Measurements from ENCODE around the gene NEO1. TPM values are rescaled to one million over a fixed set of nuclear protein-coding genes. Genes with fewer than 3 reads are reported as not detected.

NEO1 gene
- total and polyA plus RNA-seq, 2 experiments from 2014 or later = 39.1 to 64.0 TPM

- no peaks in the 10 kb centered on the region for H3K9me2 ChIP-seq (replicated peaks; ENCODE audit: insufficient read depth)
- H3K27ac ChIP-seq = peak overlapping the region; percentile 45
- no peaks in the 10 kb centered on the region for H3K27me3 ChIP-seq
- H3K9me3 ChIP-seq (ENCODE audit: low read depth) = no peaks in the 10 kb centered on the region
- TF ChIP-seq EZH2 (IDR thresholded peaks at IDR 0.05; ENCODE audit: borderline replicate concordance) = no peak
- no peak for TF ChIP-seq EZH2phosphoT487 (IDR thresholded peaks at IDR 0.05; ENCODE audit: low read depth, severe bottlenecking, unreplicated experiment)
- no peak for TF ChIP-seq CTCF (IDR thresholded peaks at IDR 0.05; ENCODE audit: poor library complexity)
- no peaks in the 10 kb centered on the region for H4K20me1 ChIP-seq (ENCODE audit: insufficient read depth, poor library complexity, severe bottlenecking)
- H3K36me3 ChIP-seq (replicated peaks; ENCODE audit: insufficient read depth, low read depth) = no peaks in the 10 kb centered on the region
- 94% methylated on average over 2 of the region's 2 CpGs for WGBS (ENCODE audit: low lambda C conversion rate, missing lambda C conversion rate)
- no peak overlapping the region for H2AFZ ChIP-seq
- H3K4me1 ChIP-seq (ENCODE audit: insufficient read depth) = no peaks in the 10 kb centered on the region
- no peaks in the 10 kb centered on the region for H3K79me2 ChIP-seq
- no peak overlapping the region for H3K4me2 ChIP-seq
- no peak for DNase-seq (ENCODE audit: low spot score)
- H3K4me3 ChIP-seq = no peak overlapping the region
These were observed 46.8 kb upstream of the NEO1 start for GRCh38 chr15:73005446-73005845.

DNA sequence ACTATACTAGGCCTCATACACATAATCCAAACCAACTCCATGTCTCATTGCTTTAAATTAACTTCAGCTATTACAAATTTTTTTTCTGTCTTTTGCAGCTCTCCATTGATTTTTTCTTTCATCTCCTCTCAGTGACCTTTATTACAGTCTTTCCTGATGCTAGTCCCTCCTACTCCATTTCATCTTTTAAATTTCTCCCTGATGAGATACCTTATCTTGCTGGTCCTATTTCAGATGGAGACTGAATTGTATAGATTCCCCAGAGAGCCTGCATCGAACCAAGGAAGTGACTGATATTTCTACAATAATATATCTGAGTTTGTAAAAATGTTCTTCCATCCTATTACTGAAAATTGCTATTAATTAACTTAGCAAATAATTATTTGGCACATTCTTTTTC lies 45.7 kb upstream of the NEO1 start:
- Histone ChIP-seq H3K36me3 (replicated peaks; ENCODE audit: insufficient read depth, low read depth) (no peaks in the 10 kb centered on the region), H3K9me3 (ENCODE audit: low read depth) (no peaks in the 10 kb centered on the region), H2AFZ (no peak overlapping the region), H3K9me2 (replicated peaks; ENCODE audit: insufficient read depth) (no peaks in the 10 kb centered on the region), H4K20me1 (ENCODE audit: insufficient read depth, poor library complexity, severe bottlenecking) (no peaks in the 10 kb centered on the region), H3K4me2 (no peak overlapping the region), H3K79me2 (no peaks in the 10 kb centered on the region), H3K27ac (no peak overlapping the region), H3K4me3 (no peak overlapping the region), H3K27me3 (no peaks in the 10 kb centered on the region), H3K4me1 (ENCODE audit: insufficient read depth) (no peaks in the 10 kb centered on the region)
- DNase-seq (ENCODE audit: low spot score) = no peak
- 67% methylated on average over 1 of the region's 1 CpG for WGBS (ENCODE audit: low lambda C conversion rate, missing lambda C conversion rate)
- no peak for TF ChIP-seq EZH2 (IDR thresholded peaks at IDR 0.05; ENCODE audit: borderline replicate concordance)
- TF ChIP-seq EZH2phosphoT487 (IDR thresholded peaks at IDR 0.05; ENCODE audit: low read depth, severe bottlenecking, unreplicated experiment) = no peak
- no peak for TF ChIP-seq CTCF (IDR thresholded peaks at IDR 0.05; ENCODE audit: poor library complexity)

DNA sequence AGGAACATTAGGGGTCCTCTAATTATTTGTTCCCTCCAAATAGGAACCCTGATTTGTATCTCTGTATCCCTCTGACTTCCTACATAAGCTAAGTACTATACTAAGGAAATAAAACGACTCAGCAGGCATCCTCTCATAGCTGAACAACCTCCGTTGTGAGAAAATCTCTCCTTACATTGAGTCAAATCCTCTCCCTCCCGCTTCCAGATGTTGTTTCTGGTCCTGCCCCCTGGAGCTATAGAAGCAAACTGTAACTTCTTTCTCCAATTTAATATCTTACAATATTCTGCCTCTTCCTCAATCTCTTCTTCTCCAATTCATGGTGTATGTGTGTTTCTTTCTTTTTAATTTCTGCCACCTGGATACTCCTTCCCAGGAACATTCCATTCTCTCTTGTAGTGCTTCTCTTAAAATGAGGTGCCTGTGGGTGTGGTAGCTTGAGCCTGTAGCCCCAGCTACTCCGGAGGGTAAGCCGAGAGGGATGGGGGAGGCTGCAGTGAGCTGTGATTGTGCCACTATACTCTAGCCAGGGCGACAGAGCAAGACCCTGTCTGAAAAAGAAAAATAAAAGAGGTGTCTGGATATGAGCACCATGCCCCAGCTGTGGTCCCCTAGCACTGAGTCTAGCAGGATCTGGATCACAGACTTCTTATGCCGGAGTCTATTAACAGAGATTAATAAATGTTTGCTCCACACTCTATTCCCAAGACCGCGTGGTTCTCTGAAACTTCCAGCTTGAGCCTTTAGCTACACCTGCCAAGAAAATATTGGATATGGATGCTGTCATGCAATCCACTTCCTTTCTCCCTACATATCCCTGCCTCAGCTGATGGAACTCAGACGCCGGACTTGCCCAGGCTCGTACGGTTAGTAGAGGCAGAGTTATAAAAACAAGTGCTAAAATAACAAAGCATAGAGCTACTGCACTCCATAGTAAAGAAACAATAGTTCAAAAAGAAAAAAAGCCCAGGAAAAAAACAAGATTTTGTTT lies 42.9 kb upstream of the NEO1 start:
- H3K4me2 ChIP-seq = no peak overlapping the region
- TF ChIP-seq CTCF (IDR thresholded peaks at IDR 0.05; ENCODE audit: poor library complexity) (no peak), EZH2 (IDR thresholded peaks at IDR 0.05; ENCODE audit: borderline replicate concordance) (no peak), EZH2phosphoT487 (IDR thresholded peaks at IDR 0.05; ENCODE audit: low read depth, severe bottlenecking, unreplicated experiment) (no peak)
- no peak overlapping the region for H3K27ac ChIP-seq
- no peak overlapping the region for H2AFZ ChIP-seq
- H3K4me3 ChIP-seq = no peak overlapping the region
- H4K20me1 ChIP-seq (ENCODE audit: insufficient read depth, poor library complexity, severe bottlenecking) = no peaks in the 10 kb centered on the region
- H3K9me3 ChIP-seq (ENCODE audit: low read depth) = no peaks in the 10 kb centered on the region
- no peaks in the 10 kb centered on the region for H3K9me2 ChIP-seq (replicated peaks; ENCODE audit: insufficient read depth)
- no peaks in the 10 kb centered on the region for H3K4me1 ChIP-seq (ENCODE audit: insufficient read depth)
- no peaks in the 10 kb centered on the region for H3K27me3 ChIP-seq
- no peaks in the 10 kb centered on the region for H3K36me3 ChIP-seq (replicated peaks; ENCODE audit: insufficient read depth, low read depth)
- no peak for DNase-seq (ENCODE audit: low spot score)
- WGBS (ENCODE audit: low lambda C conversion rate, missing lambda C conversion rate) = 67% methylated on average over 13 of the region's 13 CpGs
- no peaks in the 10 kb centered on the region for H3K79me2 ChIP-seq

Data from hepatocyte (in vitro differentiated cells).